HepG2 (cell line): ENCODE data around the gene PPIP5K2. TPM values are rescaled to one million over a fixed set of nuclear protein-coding genes. Genes with fewer than 3 reads are reported as not detected.
"Not testable (repeated sequence)": the region's sequence is repeated elsewhere in the genome, so short reads cannot be mapped to it uniquely, and the experiment has no call there.

Experiments
- ATAC-seq: fragments of 200-7000 bp; cut with Tn5 transposase; 3 replicates; pipeline ENCODE4 v1.9.1; 2020; ENCODE audit warnings: mild to moderate bottlenecking, moderate library complexity
- BruUV-seq: library from RNA; stranded (reverse); fragments of 400-500 nt; replicated peaks from 2 replicates; lab custom pipeline; 2021; lab: Mats Ljungman, UMichigan
- CTCF ChIA-PET: fragments of 300-600 bp; formaldehyde crosslinking; extraction: SDS; loops from one replicate; lab custom pipeline; 2021; ENCODE audit warnings: low total read pairs, inconsistent platforms, low intra/inter-chr PET ratio; lab: Yijun Ruan, JAX
- POLR2A ChIA-PET: fragments of 350-600 bp; sonication (Branson Sonifier 250); formaldehyde crosslinking; loops from one replicate; lab custom pipeline; 2020; ENCODE audit warnings: antibody characterized with exemption, inconsistent platforms; lab: Yijun Ruan, JAX
- DNase-seq: peaks from one replicate; pipeline ENCODE4 v3.0.0-alpha.2; 2015; ENCODE audit warnings: low spot score
- FAIRE-seq: peaks from 3 replicates; lab custom pipeline; 2011; peaks lifted over from hg19 to GRCh38; lab: Jason Lieb, UNC
- H2AFZ ChIP-seq: one replicate; pipeline ENCODE4 v1.6.1; 2011; ENCODE audit warnings: low read length, inconsistent platforms
- H3K27ac ChIP-seq: fragments of 300-600 bp; 3 replicates; pipeline ENCODE4 v1.8.0; 2011; ENCODE audit warnings: mixed run types, mild to moderate bottlenecking, mixed read lengths, low read length, inconsistent platforms; ENCODE audit not compliant: insufficient read depth; ENCODE audit errors: extremely low read length
- H3K27me3 ChIP-seq, 2 experiments: fragments of 200-600 bp in 1 of 2; 2 replicates in 1 of 2; 3 replicates in 1 of 2; pipeline versions ENCODE4 v1.6.0 to v1.8.0; 2011; ENCODE audit warnings: low read length in 2 of 2, mild to moderate bottlenecking in 2 of 2, moderate library complexity in 2 of 2, inconsistent platforms in 1 of 2; ENCODE audit not compliant: insufficient read depth in 2 of 2, control insufficient read depth in 1 of 2
- H3K36me3 ChIP-seq, 2 experiments: fragments of 200-600 bp in 1 of 2; replicated peaks in 1 of 2; 2 replicates in 1 of 2; 3 replicates in 1 of 2; pipeline versions ENCODE4 v1.5.1 to v1.8.0; 2011; ENCODE audit warnings: low read length in 2 of 2, inconsistent platforms in 1 of 2; ENCODE audit not compliant: insufficient read depth in 2 of 2, control insufficient read depth in 1 of 2
- H3K4me1 ChIP-seq: 2 replicates; pipeline ENCODE4 v1.5.1; 2012; ENCODE audit warnings: low read length, inconsistent platforms; ENCODE audit not compliant: insufficient read depth
- H3K4me2 ChIP-seq: 2 replicates; pipeline ENCODE4 v1.6.0; 2011; ENCODE audit warnings: low read depth, low read length, inconsistent platforms
- H3K4me3 ChIP-seq, 3 experiments: fragments of 200-600 bp in 1 of 3; sonication (generic), shearing (Covaris generic) in 1 of 3; replicated peaks in 1 of 3; 2 replicates each; pipeline ENCODE4 v1.5.1; 2011 to 2016; ENCODE audit warnings: low read length in 3 of 3, inconsistent platforms in 2 of 3, low read depth in 2 of 3, mild to moderate bottlenecking in 2 of 3, control low read depth in 1 of 3, mixed read lengths in 1 of 3; ENCODE audit not compliant: insufficient read depth in 1 of 3
- H3K79me2 ChIP-seq: one replicate; pipeline ENCODE4 v1.6.1; 2011; ENCODE audit warnings: low read length, inconsistent platforms; ENCODE audit not compliant: insufficient read depth
- H3K9ac ChIP-seq: 2 replicates; pipeline ENCODE4 v1.6.0; 2011; ENCODE audit warnings: mild to moderate bottlenecking, low read depth, low read length, inconsistent platforms; ENCODE audit not compliant: insufficient read depth
- H3K9me3 ChIP-seq: 2 replicates; pipeline ENCODE4 v1.5.1; 2012; ENCODE audit warnings: mild to moderate bottlenecking, low read length
- H4K20me1 ChIP-seq: 2 replicates; pipeline ENCODE4 v1.6.0; 2011; ENCODE audit warnings: inconsistent platforms, mild to moderate bottlenecking, low read length, moderate library complexity; ENCODE audit not compliant: insufficient read depth
- CBFB ChIP-seq: sonication (generic); formaldehyde crosslinking; IDR thresholded peaks from 2 replicates; pipeline ENCODE4 v1.4.0; 2020; ENCODE audit warnings: missing genetic modification reagents
- ETV6 ChIP-seq: sonication (generic); formaldehyde crosslinking; conservative IDR thresholded peaks from 2 replicates; pipeline ENCODE4 v1.4.0; 2020; ENCODE audit warnings: missing genetic modification reagents
- JUNB ChIP-seq: sonication (generic); formaldehyde crosslinking; IDR thresholded peaks from 2 replicates; pipeline ENCODE4 v1.8.0; 2022; ENCODE audit warnings: missing genetic modification reagents, mild to moderate bottlenecking, borderline replicate concordance
- ZNF350 ChIP-seq: sonication (generic); formaldehyde crosslinking; IDR thresholded peaks from 2 replicates; pipeline ENCODE4 v1.4.0; 2020; ENCODE audit warnings: mild to moderate bottlenecking, low read depth, missing genetic modification reagents, borderline replicate concordance
- WGBS: methylation state at CpG from one replicate; pipeline ENCODE4 v1.1.6; 2017; ENCODE audit warnings: low lambda C conversion rate; 5-methylcytosine and 5-hydroxymethylcytosine counted together
- in situ Hi-C: cut with HindIII; loops from 2 replicates; pipeline ENCODE4 v1.10.0; 2017; ENCODE audit warnings: low pct_unique_long_range_greater_than_20kb; ENCODE audit not compliant: extremely low pct_ligation_motif_present
- intact Hi-C: fragments of 100-400 bp; cut with micrococcal nuclease; formaldehyde crosslinking; loops from one replicate; pipeline ENCODE4 v1.10.0; 2022; ENCODE audit not compliant: unreplicated experiment
- polyA plus RNA-seq, 8 experiments: library from polyadenylated mRNA; depleted of rRNA in 3 of 8; stranded (reverse) in 7 of 8; unstranded in 1 of 8; fragments of >200 nt; fragmentation: Illumina TruSeq in 4 of 8; extraction: Trizol in 4 of 8; gene quantifications; 2 replicates each; pipeline versions ENCODE4 v1.2.1 to v1.2.3, GENCODE V29; 2011 to 2016; ENCODE audit warnings: low read depth in 4 of 8, missing spikeins in 1 of 8, mixed read lengths in 1 of 8; ENCODE audit not compliant: insufficient read depth in 1 of 8
- total RNA-seq, 5 experiments: library from RNA; depleted of rRNA; stranded (reverse); fragments of >200 nt; fragmentation: Illumina TruSeq; extraction: Trizol; gene quantifications; 2 replicates each; pipeline ENCODE4 v1.2.3, GENCODE V29; 2016; ENCODE audit warnings: low read depth in 1 of 5

PPIP5K2 gene
- total and polyA plus RNA-seq, 2 of the 13 experiments (the other 11 are each of a cell fraction or from before 2014, with no cell fraction given): 19.7 to 45.6 TPM

DNA sequence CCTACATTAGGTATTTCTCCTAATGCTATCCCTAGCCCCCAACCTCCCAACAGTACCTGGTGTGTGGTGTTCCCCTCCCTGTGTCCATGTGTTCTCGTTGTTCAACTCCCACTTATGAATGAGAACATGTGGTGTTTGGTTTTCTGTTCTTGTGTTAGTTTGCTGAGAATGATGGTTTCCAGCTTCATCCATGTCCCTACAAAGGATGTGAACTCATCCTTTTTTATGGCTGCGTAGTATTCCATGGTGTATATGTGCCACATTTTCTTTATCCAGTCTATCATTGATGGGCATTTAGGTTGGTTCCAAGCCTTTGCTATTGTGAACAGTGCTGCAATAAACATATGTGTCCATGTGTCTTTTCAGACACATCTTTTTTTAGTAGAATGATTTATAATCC, 99.0 kb downstream of the PPIP5K2 start:
- CTCF ChIA-PET, FAIRE-seq, DNase-seq, H3K9ac ChIP-seq, H3K4me3 ChIP-seq, intact Hi-C loops, H3K4me2 ChIP-seq, BruUV-seq, H2AFZ ChIP-seq, H3K9me3 ChIP-seq, ATAC-seq, POLR2A ChIA-PET, H3K27me3 ChIP-seq, H3K79me2 ChIP-seq, H3K27ac ChIP-seq, in situ Hi-C loops, H3K36me3 ChIP-seq, H4K20me1 ChIP-seq, H3K4me1 ChIP-seq: not testable (repeated sequence)
- WGBS: 96% methylated on average over 2 of the region's 2 CpGs

DNA sequence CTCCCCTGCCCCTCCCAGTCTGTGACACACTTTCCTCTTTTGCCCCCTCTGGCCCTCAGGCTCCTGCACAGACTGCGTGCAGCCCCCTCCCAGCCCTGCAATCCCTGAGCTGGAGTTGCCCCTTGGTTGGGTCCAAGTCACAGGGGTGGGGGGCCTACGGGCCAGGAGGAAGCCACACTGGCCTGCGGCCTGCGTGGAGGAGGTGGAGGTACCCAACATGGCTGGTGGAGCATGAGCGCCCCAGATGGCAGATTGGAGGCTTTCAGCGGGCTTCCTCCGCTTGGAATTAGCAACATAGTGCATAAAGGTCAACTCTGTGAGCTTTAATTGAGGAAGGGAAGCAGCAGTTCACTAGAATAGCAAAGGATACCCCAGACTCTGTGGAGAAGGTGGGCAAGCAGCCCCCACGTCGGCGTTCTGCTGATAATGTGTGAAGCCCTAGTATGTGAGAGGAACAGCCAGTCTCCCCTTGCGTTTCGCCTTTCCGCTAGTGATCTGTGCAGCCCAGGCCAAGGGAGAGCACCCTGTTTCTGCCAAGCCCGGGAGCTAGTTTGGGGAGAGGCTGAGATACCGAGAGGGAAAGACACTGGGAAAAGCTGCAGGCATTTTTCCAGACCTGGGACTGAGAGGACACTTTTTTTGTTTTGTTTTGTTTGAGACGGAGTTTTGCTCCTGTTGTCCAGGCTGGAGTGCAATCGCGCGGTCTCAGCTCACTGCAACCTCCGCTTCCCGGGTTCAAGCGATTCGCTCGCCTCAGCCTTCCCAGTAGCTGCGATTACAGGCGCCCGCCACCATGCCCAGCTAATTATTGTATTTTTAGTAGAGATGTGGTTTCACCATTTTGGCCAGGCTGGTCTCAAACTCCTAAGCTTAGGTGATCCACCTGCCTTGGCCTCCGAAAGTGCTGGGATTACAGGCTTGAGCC, 103.2 kb downstream of the PPIP5K2 start:
- FAIRE-seq (no peak), ATAC-seq (no peak), DNase-seq (no peak)
- CTCF ChIA-PET: no interaction called here
- 85% methylated on average over 22 of the region's 28 CpGs for WGBS
- intact Hi-C loops (loop anchor here (5.0 kb wide), 1 partner anchor 441 kb away; no protein-coding TSS in a partner anchor), in situ Hi-C loops (no loop called here)
- Histone ChIP-seq H4K20me1 (no peaks in the 10 kb centered on the region), H3K27ac (no peak overlapping the region), H3K9ac (no peak overlapping the region), H3K4me1 (peaks cover 7% of the 10 kb centered on the region), H3K36me3 (no peaks in the 10 kb centered on the region), H3K4me2 (no peak overlapping the region), H2AFZ (no peak overlapping the region), H3K79me2 (no peaks in the 10 kb centered on the region), H3K27me3 (no peaks in the 10 kb centered on the region), H3K9me3 (no peaks in the 10 kb centered on the region), H3K4me3 (no peak overlapping the region)
- BruUV-seq: no TSS peak
- no peak for TF ChIP-seq ZNF350
- TF ChIP-seq ETV6 (CRISPR knock-in tag): no peak
- no peak for TF ChIP-seq CBFB (CRISPR knock-in tag)
- no peak for TF ChIP-seq JUNB
- TF ChIP-seq, all 625 proteins: peak for 0
- POLR2A ChIA-PET: interaction anchor here (1.6 kb wide), 1 partner anchor 35 kb away, joined by 5 read pairs; the partner anchor contains the start of gene MACIR
